B cell (primary cell): ENCODE results near the gene ABCA9. TPM values are rescaled to one million over a fixed set of nuclear protein-coding genes. Genes with fewer than 3 reads are reported as not detected.

Experiments used
- ATAC-seq: fragments of 200-7000 bp; cut with Tn5 transposase; one replicate; pipeline ENCODE4 v1.10.0; 2021; ENCODE audit warnings: low read depth, mild to moderate bottlenecking, moderate number of reproducible peaks, moderate library complexity
- CTCF ChIA-PET: fragments of 350-600 bp; sonication (Branson Sonifier 250); formaldehyde crosslinking; loops from one replicate; lab custom pipeline; 2021; ENCODE audit warnings: antibody characterized with exemption, inconsistent platforms; lab: Charles Lee
- POLR2A ChIA-PET: fragments of 350-600 bp; sonication (Branson Sonifier 250); formaldehyde crosslinking; loops from one replicate; lab custom pipeline; 2021; ENCODE audit warnings: antibody characterized with exemption; lab: Charles Lee
- DNase-seq: peaks from one replicate; pipeline ENCODE4 v3.0.0; 2013
- H2AFZ ChIP-seq: 2 replicates; pipeline ENCODE4 v1.6.1; 2012; ENCODE audit warnings: mild to moderate bottlenecking, low read depth, low read length; ENCODE audit not compliant: insufficient read depth, poor library complexity, severe bottlenecking
- H3K27ac ChIP-seq, 2 donors: 1 replicate in 1 of 2; 2 replicates in 1 of 2; pipeline ENCODE4 v1.5.1; 2012 to 2013; ENCODE audit warnings: low read length in 2 of 2, mild to moderate bottlenecking in 2 of 2, moderate library complexity in 1 of 2
- H3K27me3 ChIP-seq, 4 experiments: fragments of 200-600 bp in 1 of 4; sonication (generic) in 1 of 4; replicated peaks in 1 of 4; 1 replicate in 2 of 4; 2 replicates in 2 of 4; pipeline versions ENCODE4 v1.6.1 to v1.7.0; 2013 to 2016; ENCODE audit warnings: low read length in 3 of 4, mild to moderate bottlenecking in 2 of 4, mixed read lengths in 1 of 4, moderate library complexity in 1 of 4; ENCODE audit not compliant: insufficient read depth in 4 of 4, control insufficient read depth in 3 of 4; ENCODE audit errors: control extremely low read depth in 1 of 4
- H3K36me3 ChIP-seq, 2 experiments: replicated peaks in 1 of 2; 1 replicate in 1 of 2; 2 replicates in 1 of 2; pipeline versions ENCODE4 v1.6.1 to v1.7.1; 2013; ENCODE audit warnings: low read length in 1 of 2; ENCODE audit not compliant: insufficient read depth in 2 of 2, control insufficient read depth in 1 of 2; ENCODE audit errors: control extremely low read depth in 1 of 2, extremely low read depth in 1 of 2
- H3K4me1 ChIP-seq, 2 donors: fragments of 200-600 bp in 1 of 2; sonication (generic) in 1 of 2; 1 replicate in 1 of 2; 2 replicates in 1 of 2; pipeline versions ENCODE4 v1.5.1 to v1.6.1; 2013 to 2017; ENCODE audit warnings: low read length in 2 of 2; ENCODE audit not compliant: control insufficient read depth in 2 of 2, insufficient read depth in 2 of 2
- H3K4me2 ChIP-seq: replicated peaks from 2 replicates; pipeline ENCODE3; 2012; ENCODE audit warnings: mild to moderate bottlenecking, low read depth, low read length; ENCODE audit not compliant: poor library complexity, severe bottlenecking
- H3K4me3 ChIP-seq, 5 experiments: fragments of 200-600 bp in 1 of 5; sonication (generic) in 1 of 5; 1 replicate in 3 of 5; 2 replicates in 2 of 5; pipeline versions ENCODE4 v1.5.1 to v1.7.0; 2011 to 2016; ENCODE audit warnings: low read length in 4 of 5, mild to moderate bottlenecking in 4 of 5, low read depth in 2 of 5, control low read depth in 1 of 5, moderate library complexity in 1 of 5; ENCODE audit not compliant: insufficient read depth in 1 of 5; ENCODE audit errors: control extremely low read depth in 1 of 5, extremely low read depth in 1 of 5
- H3K79me2 ChIP-seq: fragments of 200-600 bp; sonication (generic); one replicate; pipeline ENCODE4 v1.6.0; 2016; ENCODE audit warnings: low read length; ENCODE audit not compliant: control insufficient read depth, insufficient read depth
- H3K9ac ChIP-seq: fragments of 200-600 bp; sonication (generic); 2 replicates; pipeline ENCODE4 v1.6.1; 2017; ENCODE audit warnings: mild to moderate bottlenecking, low read length, moderate library complexity
- H3K9me3 ChIP-seq, 3 donors: one replicate each; pipeline versions ENCODE4 v1.6.1 to v1.7.1; 2013; ENCODE audit warnings: low read length in 2 of 3; ENCODE audit not compliant: control insufficient read depth in 2 of 3, insufficient read depth in 1 of 3; ENCODE audit errors: control extremely low read depth in 1 of 3
- H4K20me1 ChIP-seq: 2 replicates; pipeline ENCODE4 v1.6.0; 2012; ENCODE audit warnings: mild to moderate bottlenecking, low read length; ENCODE audit not compliant: insufficient read depth, control insufficient read depth, poor library complexity, severe bottlenecking
- H3K27ac Mint-ChIP-seq: one replicate; pipeline ENCODE4 v1.8.0; 2021; ENCODE audit warnings: mixed read lengths
- H3K27me3 Mint-ChIP-seq: one replicate; pipeline ENCODE4 v1.8.0; 2021; ENCODE audit warnings: mixed read lengths
- H3K4me1 Mint-ChIP-seq: one replicate; pipeline ENCODE4 v1.8.0; 2021; ENCODE audit warnings: mixed read lengths
- H3K4me3 Mint-ChIP-seq: one replicate; pipeline ENCODE4 v1.8.0; 2021; ENCODE audit warnings: mixed read lengths
- H3K9me3 Mint-ChIP-seq: one replicate; pipeline ENCODE4 v1.8.0; 2022; ENCODE audit warnings: mixed read lengths; ENCODE audit not compliant: insufficient read depth
- EZH2 ChIP-seq: IDR thresholded peaks from 2 replicates; pipeline ENCODE4 v1.6.1; 2012; ENCODE audit warnings: borderline replicate concordance, low read depth, mild to moderate bottlenecking, moderate library complexity, low read length; ENCODE audit not compliant: insufficient read depth, poor library complexity, severe bottlenecking
- WGBS: methylation state at CpG from one replicate; pipeline ENCODE4 v1.1.5; 2013; ENCODE audit warnings: missing lambda C conversion rate; ENCODE audit not compliant: insufficient coverage; 5-methylcytosine and 5-hydroxymethylcytosine counted together
- intact Hi-C: fragments of 100-400 bp; cut with micrococcal nuclease; formaldehyde crosslinking; loops from one replicate; pipeline ENCODE4 v1.10.0; 2022
- polyA plus RNA-seq: library from polyadenylated mRNA; depleted of rRNA; stranded (reverse); fragments of >200 nt; gene quantifications from 2 replicates; pipeline ENCODE4 v1.2.3, GENCODE V29; 2012
- total RNA-seq, 2 donors: library from RNA; stranded (reverse); fragments of 120-200 nt in 1 of 2; gene quantifications; 1 replicate in 1 of 2; 2 replicates in 1 of 2; pipeline versions ENCODE4 v1.2.3 to v1.2.4, GENCODE V29; 2013 to 2022
- TF ChIP-seq, protein P1 (sequence below): fragments of 200-600 bp; IDR thresholded peaks from one replicate; pipeline ENCODE4 v1.8.0; 2022; ENCODE audit warnings: antibody characterized with exemption, mild to moderate bottlenecking

The ABCA9 gene
- total and polyA plus RNA-seq, 2 donors (not counting 1 experiment from before 2014, with no cell fraction given): 0.06 to 0.91 TPM

DNA sequence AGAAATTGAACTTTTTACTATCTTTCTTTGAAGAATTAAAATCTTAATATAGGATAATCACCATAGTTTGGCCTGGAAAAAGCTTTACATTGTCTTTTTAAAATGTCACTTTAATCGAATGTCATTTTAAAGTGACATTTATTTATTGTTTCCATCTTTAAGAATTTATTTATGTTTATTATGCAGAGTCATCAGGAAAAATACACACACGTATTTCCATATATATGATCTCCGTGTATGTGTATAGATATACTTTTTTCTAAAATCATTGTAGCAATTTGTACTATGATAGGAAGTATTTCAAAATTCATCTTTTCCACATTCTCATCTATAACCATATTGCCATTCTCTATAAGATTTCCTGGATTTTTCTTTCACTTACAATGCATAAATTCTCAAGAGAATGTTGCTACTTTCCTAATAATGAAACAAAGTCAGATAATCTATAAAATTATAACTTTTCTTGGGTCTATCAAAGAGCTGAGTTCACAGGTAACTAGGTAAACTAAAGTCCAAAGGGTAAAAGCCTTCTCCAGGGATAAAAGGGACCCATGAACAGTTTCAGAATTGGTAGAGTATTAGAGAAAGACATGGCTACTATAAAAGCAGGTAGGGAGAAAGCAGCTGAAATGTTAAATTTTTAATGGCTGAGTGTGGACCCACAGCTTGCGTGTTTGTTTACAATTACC lies 117.5 kb downstream of the ABCA9 start:
- DNase-seq (no peak), ATAC-seq (no peak)
- Histone ChIP-seq H3K9me3 (no peaks in the 10 kb centered on the region), H3K4me2 (no peak overlapping the region), H3K27ac (no peak overlapping the region), H4K20me1 (no peaks in the 10 kb centered on the region), H3K9ac (no peak overlapping the region), H3K79me2 (no peaks in the 10 kb centered on the region), H3K36me3 (no peaks in the 10 kb centered on the region), H3K27me3 (no peaks in the 10 kb centered on the region), H3K4me1 (no peaks in the 10 kb centered on the region), H2AFZ (no peak overlapping the region), H3K4me3 (no peak overlapping the region)
- Mint-ChIP-seq H3K27ac (no peak overlapping the region), H3K27me3 (peaks cover 10% of the 10 kb centered on the region), H3K9me3 (no peaks in the 10 kb centered on the region), H3K4me1 (no peaks in the 10 kb centered on the region), H3K4me3 (no peak overlapping the region)
- WGBS: 100% methylated on average over 1 of the region's 4 CpGs
- intact Hi-C loops: no loop called here
- CTCF ChIA-PET: no interaction called here
- TF ChIP-seq, protein P1, sequence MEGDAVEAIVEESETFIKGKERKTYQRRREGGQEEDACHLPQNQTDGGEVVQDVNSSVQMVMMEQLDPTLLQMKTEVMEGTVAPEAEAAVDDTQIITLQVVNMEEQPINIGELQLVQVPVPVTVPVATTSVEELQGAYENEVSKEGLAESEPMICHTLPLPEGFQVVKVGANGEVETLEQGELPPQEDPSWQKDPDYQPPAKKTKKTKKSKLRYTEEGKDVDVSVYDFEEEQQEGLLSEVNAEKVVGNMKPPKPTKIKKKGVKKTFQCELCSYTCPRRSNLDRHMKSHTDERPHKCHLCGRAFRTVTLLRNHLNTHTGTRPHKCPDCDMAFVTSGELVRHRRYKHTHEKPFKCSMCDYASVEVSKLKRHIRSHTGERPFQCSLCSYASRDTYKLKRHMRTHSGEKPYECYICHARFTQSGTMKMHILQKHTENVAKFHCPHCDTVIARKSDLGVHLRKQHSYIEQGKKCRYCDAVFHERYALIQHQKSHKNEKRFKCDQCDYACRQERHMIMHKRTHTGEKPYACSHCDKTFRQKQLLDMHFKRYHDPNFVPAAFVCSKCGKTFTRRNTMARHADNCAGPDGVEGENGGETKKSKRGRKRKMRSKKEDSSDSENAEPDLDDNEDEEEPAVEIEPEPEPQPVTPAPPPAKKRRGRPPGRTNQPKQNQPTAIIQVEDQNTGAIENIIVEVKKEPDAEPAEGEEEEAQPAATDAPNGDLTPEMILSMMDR: no peak
- TF ChIP-seq EZH2: no peak
- POLR2A ChIA-PET: no interaction called here

DNA sequence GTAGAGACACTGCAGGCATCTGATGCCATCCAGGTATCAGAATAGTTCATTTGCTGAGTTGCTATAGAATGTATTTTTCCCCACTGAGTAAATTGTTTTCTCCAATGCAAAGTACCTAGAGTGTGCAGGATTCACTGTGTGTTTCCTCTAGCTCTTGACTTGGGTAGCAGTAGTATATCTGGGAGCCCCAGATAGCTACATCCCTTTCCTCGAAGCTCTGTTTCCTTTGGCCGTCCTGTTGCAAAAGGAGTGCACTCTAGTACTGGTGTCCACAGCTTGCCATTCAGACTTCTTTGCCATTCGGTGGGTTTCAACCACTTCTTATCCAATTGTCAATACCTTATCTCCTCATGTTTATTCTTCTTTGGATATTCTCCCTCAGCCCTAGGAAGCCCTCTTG lies 118.3 kb downstream of the ABCA9 start:
- Mint-ChIP-seq H3K27ac (no peak overlapping the region), H3K27me3 (peaks cover 10% of the 10 kb centered on the region), H3K4me1 (no peaks in the 10 kb centered on the region), H3K9me3 (no peaks in the 10 kb centered on the region), H3K4me3 (no peak overlapping the region)
- Histone ChIP-seq H2AFZ (no peak overlapping the region), H3K36me3 (no peaks in the 10 kb centered on the region), H3K4me2 (no peak overlapping the region), H3K9ac (no peak overlapping the region), H3K27me3 (no peaks in the 10 kb centered on the region), H4K20me1 (no peaks in the 10 kb centered on the region), H3K9me3 (no peaks in the 10 kb centered on the region), H3K4me3 (no peak overlapping the region), H3K4me1 (no peaks in the 10 kb centered on the region), H3K79me2 (no peaks in the 10 kb centered on the region), H3K27ac (no peak overlapping the region)
- CTCF ChIA-PET: no interaction called here
- intact Hi-C loops: no loop called here
- DNase-seq (no peak), ATAC-seq (no peak)
- POLR2A ChIA-PET: no interaction called here
- TF ChIP-seq, protein P1: no peak
- TF ChIP-seq EZH2: no peak
- WGBS: 82% methylated on average over 3 of the region's 3 CpGs
